ENCODE results near the gene IGSF8. TPM values are rescaled to one million over a fixed set of nuclear protein-coding genes. Genes with fewer than 3 reads are reported as not detected.

IGSF8 gene
- total RNA-seq, 1 donor from 2014 or later = 29.7 TPM

GRCh38 chr1:160076295-160076694, 22.1 kb downstream of the IGSF8 start:
- DNase-seq (ENCODE audit: low spot score) = no peak
- intact Hi-C loops (cut with DNase I) = no loop called here

GRCh38 chr1:160075836-160076235, 22.6 kb downstream of the IGSF8 start:
- no peak for DNase-seq (ENCODE audit: low spot score)
- intact Hi-C loops (cut with DNase I) = no loop called here

- no peak for DNase-seq (ENCODE audit: low spot score)
Observed at GRCh38 chr1:160074865-160075264, 23.6 kb downstream of the IGSF8 start.

GRCh38 chr1:160071289-160071688, 27.1 kb downstream of the IGSF8 start:
- DNase-seq (ENCODE audit: low spot score) = no peak
- intact Hi-C loops (cut with DNase I) = no loop called here

More at GRCh38 chr1:160074865-160075264, 23.6 kb downstream of the IGSF8 start:
- intact Hi-C loops (cut with DNase I) = no loop called here

- DNase-seq (ENCODE audit: low spot score) = peak; percentile 83
- intact Hi-C loops (cut with DNase I) = no loop called here
Observed at GRCh38 chr1:160070243-160071163, 27.9 kb downstream of the IGSF8 start.

GRCh38 chr1:160069460-160070231, 28.8 kb downstream of the IGSF8 start, which contains the start of gene KCNJ10:
Gene KCNJ10 (minus strand): TSS chr1:160070160. CDS start chr1:160042532, 27,628 bp downstream.
- intact Hi-C loops (cut with DNase I) = no loop called here
- no peak for DNase-seq (ENCODE audit: low spot score)

- intact Hi-C loops (cut with DNase I) = no loop called here
- DNase-seq (ENCODE audit: low spot score) = no peak
Observed at GRCh38 chr1:160068225-160068624, 30.2 kb downstream of the IGSF8 start.

- intact Hi-C loops (cut with DNase I) = no loop called here
- no peak for DNase-seq (ENCODE audit: low spot score)
Observed at GRCh38 chr1:160066829-160067745, 31.3 kb downstream of the IGSF8 start.

- intact Hi-C loops (cut with DNase I) = no loop called here
- DNase-seq (ENCODE audit: low spot score) = no peak
Observed at GRCh38 chr1:160064746-160065145, 33.7 kb downstream of the IGSF8 start.

GRCh38 chr1:160064164-160064563, 34.3 kb downstream of the IGSF8 start:
- DNase-seq (ENCODE audit: low spot score) = no peak
- intact Hi-C loops (cut with DNase I) = no loop called here

GRCh38 chr1:160063176-160063575, 35.2 kb downstream of the IGSF8 start:
- DNase-seq (ENCODE audit: low spot score) = no peak
- intact Hi-C loops (cut with DNase I) = no loop called here

- intact Hi-C loops (cut with DNase I) = no loop called here
- DNase-seq (ENCODE audit: low spot score) = no peak
Observed at GRCh38 chr1:160062230-160062532, 36.2 kb downstream of the IGSF8 start.

GRCh38 chr1:160061369-160062229, 36.8 kb downstream of the IGSF8 start:
- no peak for DNase-seq (ENCODE audit: low spot score)
- intact Hi-C loops (cut with DNase I) = no loop called here

GRCh38 chr1:160058087-160058486, 40.3 kb downstream of the IGSF8 start:
- intact Hi-C loops (cut with DNase I) = no loop called here
- DNase-seq (ENCODE audit: low spot score) = no peak

- no peak for DNase-seq (ENCODE audit: low spot score)
- intact Hi-C loops (cut with DNase I) = no loop called here
Observed at GRCh38 chr1:160056648-160057169, 41.7 kb downstream of the IGSF8 start.

- DNase-seq (ENCODE audit: low spot score) = no peak
- intact Hi-C loops (cut with DNase I) = no loop called here
Observed at GRCh38 chr1:160053548-160054365, 44.7 kb downstream of the IGSF8 start.

GRCh38 chr1:160052936-160053335, 45.5 kb downstream of the IGSF8 start:
- intact Hi-C loops (cut with DNase I) = no loop called here
- DNase-seq (ENCODE audit: low spot score) = no peak

GRCh38 chr1:160050619-160051018, 47.8 kb downstream of the IGSF8 start:
- DNase-seq (ENCODE audit: low spot score) = no peak
- intact Hi-C loops (cut with DNase I) = no loop called here

Data from cardiac septum (tissue), 1 donor.